OCI-LY7 (cell line): Measurements from ENCODE around the gene SERTAD3.

Experiments
- CTCF ChIP-seq: fragments of 200-600 bp; sonication (generic); conservative IDR thresholded peaks from 2 replicates; pipeline ENCODE4 v1.5.1; 2014; ENCODE audit warnings: mild to moderate bottlenecking, antibody characterized with exemption, low read length, moderate library complexity, mixed read lengths
- EZH2phosphoT487 ChIP-seq: fragments of 200-600 bp; sonication (generic); IDR thresholded peaks from 2 replicates; pipeline ENCODE4 v1.6.1; 2018; ENCODE audit warnings: low read depth, borderline replicate concordance, mild to moderate bottlenecking, mixed run types, antibody characterized with exemption, low read length, moderate library complexity, mixed read lengths

GRCh38 chr19:40423938-40424337 lies 20.2 kb downstream of the SERTAD3 start:
- TF ChIP-seq CTCF (no peak), EZH2phosphoT487 (no peak)
